SK-N-SH treated with all-trans-retinoic acid at 6 μM for 48 hours (cell line): ENCODE measurements around the gene KAT2B.

Source experiments
- ATAC-seq: fragments of 200-7000 bp; cut with Tn5 transposase; 3 replicates; pipeline ENCODE4 v1.9.1; 2020; ENCODE audit warnings: mild to moderate bottlenecking, moderate library complexity
- ARNTL ChIP-seq: fragments of 450-650 bp; formaldehyde crosslinking; IDR thresholded peaks from 2 replicates; pipeline ENCODE4 v1.5.0; 2020; ENCODE audit warnings: low read depth, mild to moderate bottlenecking, moderate library complexity, borderline replicate concordance
- BACH2 ChIP-seq: fragments of 250-450 bp; sonication (Bioruptor Pico); IDR thresholded peaks from 2 replicates; pipeline ENCODE4 v1.9.0; 2021; ENCODE audit warnings: mild to moderate bottlenecking, borderline replicate concordance
- CSDC2 ChIP-seq: fragments of 250-450 bp; sonication (Bioruptor Pico); IDR thresholded peaks from 2 replicates; pipeline ENCODE4 v1.5.0; 2020; ENCODE audit warnings: mild to moderate bottlenecking, moderate library complexity
- ESRRG ChIP-seq: fragments of 250-450 bp; sonication (Bioruptor Pico); IDR thresholded peaks from 2 replicates; pipeline ENCODE4 v1.6.1; 2021; ENCODE audit warnings: mild to moderate bottlenecking
- GLIS3 ChIP-seq: fragments of 250-450 bp; sonication (Bioruptor Pico); IDR thresholded peaks from 2 replicates; pipeline ENCODE4 v1.5.0; 2020; ENCODE audit warnings: mild to moderate bottlenecking, moderate library complexity
- ISL1 ChIP-seq: fragments of 250-450 bp; sonication (Bioruptor Pico); IDR thresholded peaks from 2 replicates; pipeline ENCODE4 v2.1.2; 2022; ENCODE audit warnings: mild to moderate bottlenecking, moderate library complexity
- OSR1 ChIP-seq: fragments of 250-450 bp; sonication (Bioruptor Pico); IDR thresholded peaks from 2 replicates; pipeline ENCODE4 v1.8.0; 2022; ENCODE audit warnings: moderate library complexity, mild to moderate bottlenecking, inconsistent platforms
- PPARA ChIP-seq: fragments of 250-450 bp; sonication (Bioruptor Pico); IDR thresholded peaks from 2 replicates; pipeline ENCODE4 v1.5.0; 2020; ENCODE audit warnings: mild to moderate bottlenecking, borderline replicate concordance
- SNAI2 ChIP-seq: fragments of 250-450 bp; sonication (Bioruptor Pico); IDR thresholded peaks from 2 replicates; pipeline ENCODE4 v1.5.0; 2020; ENCODE audit warnings: mild to moderate bottlenecking, moderate library complexity
- TCF4 ChIP-seq: fragments of 250-450 bp; sonication (Bioruptor Pico); IDR thresholded peaks from 2 replicates; pipeline ENCODE4 v1.8.0; 2021; ENCODE audit warnings: mild to moderate bottlenecking, moderate library complexity, borderline replicate concordance
- ZC3H10 ChIP-seq: fragments of 250-450 bp; sonication (Bioruptor Pico); IDR thresholded peaks from 2 replicates; pipeline ENCODE4 v1.5.1; 2021; ENCODE audit warnings: mild to moderate bottlenecking, moderate library complexity
- ZFP30 ChIP-seq: fragments of 450-650 bp; formaldehyde crosslinking; IDR thresholded peaks from 2 replicates; pipeline ENCODE4 v1.5.0; 2022; ENCODE audit warnings: mild to moderate bottlenecking, moderate library complexity
- ZNF565 ChIP-seq: fragments of 450-650 bp; formaldehyde crosslinking; conservative IDR thresholded peaks from 2 replicates; pipeline ENCODE4 v1.5.0; 2020; ENCODE audit warnings: low read depth, mild to moderate bottlenecking, moderate library complexity
- ZNF70 ChIP-seq: fragments of 450-650 bp; formaldehyde crosslinking; IDR thresholded peaks from 2 replicates; pipeline ENCODE4 v1.5.0; 2020; ENCODE audit warnings: mild to moderate bottlenecking, moderate library complexity
- ZNF8 ChIP-seq: fragments of 450-650 bp; formaldehyde crosslinking; IDR thresholded peaks from 2 replicates; pipeline ENCODE4 v1.5.0; 2020; ENCODE audit warnings: mild to moderate bottlenecking, moderate library complexity
- TF ChIP-seq, protein P1 (sequence below): fragments of 250-450 bp; sonication (Bioruptor Pico); IDR thresholded peaks from 2 replicates; pipeline ENCODE4 v1.8.0; 2020; ENCODE audit warnings: mild to moderate bottlenecking, moderate library complexity, borderline replicate concordance
- TF ChIP-seq, protein P2 (sequence below): fragments of 250-450 bp; sonication (Bioruptor Pico); IDR thresholded peaks from 2 replicates; pipeline ENCODE4 v1.5.0; 2020; ENCODE audit warnings: mild to moderate bottlenecking, moderate library complexity
- TF ChIP-seq, protein P3 (sequence below): fragments of 250-450 bp; sonication (Bioruptor Pico); IDR thresholded peaks from 2 replicates; pipeline ENCODE4 v1.5.1; 2020; ENCODE audit warnings: low read depth, mild to moderate bottlenecking, moderate library complexity
- TF ChIP-seq, protein P4 (sequence below): fragments of 250-450 bp; sonication (Bioruptor Pico); IDR thresholded peaks from 2 replicates; pipeline ENCODE4 v1.5.1; 2021; ENCODE audit warnings: mild to moderate bottlenecking, moderate library complexity

Gene KAT2B

DNA sequence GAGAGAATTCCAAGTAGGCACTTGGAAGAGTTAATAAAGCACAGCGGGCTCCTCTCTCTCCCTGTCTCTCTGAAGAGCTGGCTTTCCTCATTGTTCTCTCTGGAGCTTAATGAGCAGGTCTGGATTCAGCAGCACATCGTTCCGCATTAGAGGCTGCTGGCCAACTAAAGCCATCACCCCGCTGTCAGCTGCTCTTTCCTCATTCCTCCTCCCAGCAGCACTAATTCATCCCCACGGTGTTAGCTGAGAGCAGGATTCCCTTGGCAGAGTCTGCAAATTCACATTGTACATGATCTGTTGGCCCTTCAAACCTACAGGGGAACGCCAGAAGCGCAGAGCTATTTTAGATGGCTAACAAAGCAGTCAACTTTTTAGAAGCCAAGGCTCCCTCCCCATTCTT lies 101.6 kb downstream of the KAT2B start:
- TF ChIP-seq, protein P1, sequence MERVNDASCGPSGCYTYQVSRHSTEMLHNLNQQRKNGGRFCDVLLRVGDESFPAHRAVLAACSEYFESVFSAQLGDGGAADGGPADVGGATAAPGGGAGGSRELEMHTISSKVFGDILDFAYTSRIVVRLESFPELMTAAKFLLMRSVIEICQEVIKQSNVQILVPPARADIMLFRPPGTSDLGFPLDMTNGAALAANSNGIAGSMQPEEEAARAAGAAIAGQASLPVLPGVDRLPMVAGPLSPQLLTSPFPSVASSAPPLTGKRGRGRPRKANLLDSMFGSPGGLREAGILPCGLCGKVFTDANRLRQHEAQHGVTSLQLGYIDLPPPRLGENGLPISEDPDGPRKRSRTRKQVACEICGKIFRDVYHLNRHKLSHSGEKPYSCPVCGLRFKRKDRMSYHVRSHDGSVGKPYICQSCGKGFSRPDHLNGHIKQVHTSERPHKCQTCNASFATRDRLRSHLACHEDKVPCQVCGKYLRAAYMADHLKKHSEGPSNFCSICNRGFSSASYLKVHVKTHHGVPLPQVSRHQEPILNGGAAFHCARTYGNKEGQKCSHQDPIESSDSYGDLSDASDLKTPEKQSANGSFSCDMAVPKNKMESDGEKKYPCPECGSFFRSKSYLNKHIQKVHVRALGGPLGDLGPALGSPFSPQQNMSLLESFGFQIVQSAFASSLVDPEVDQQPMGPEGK (CRISPR knock-in tag) = no peak
- TF ChIP-seq ISL1 = 0 out of 2 replicates have a peak, but pooled peaks have one; percentile 40
- TF ChIP-seq ESRRG (CRISPR knock-in tag) = no peak
- peak; percentile 37; the same call in 1 of the 2 replicates for TF ChIP-seq TCF4 (CRISPR knock-in tag)
- TF ChIP-seq, protein P2, sequence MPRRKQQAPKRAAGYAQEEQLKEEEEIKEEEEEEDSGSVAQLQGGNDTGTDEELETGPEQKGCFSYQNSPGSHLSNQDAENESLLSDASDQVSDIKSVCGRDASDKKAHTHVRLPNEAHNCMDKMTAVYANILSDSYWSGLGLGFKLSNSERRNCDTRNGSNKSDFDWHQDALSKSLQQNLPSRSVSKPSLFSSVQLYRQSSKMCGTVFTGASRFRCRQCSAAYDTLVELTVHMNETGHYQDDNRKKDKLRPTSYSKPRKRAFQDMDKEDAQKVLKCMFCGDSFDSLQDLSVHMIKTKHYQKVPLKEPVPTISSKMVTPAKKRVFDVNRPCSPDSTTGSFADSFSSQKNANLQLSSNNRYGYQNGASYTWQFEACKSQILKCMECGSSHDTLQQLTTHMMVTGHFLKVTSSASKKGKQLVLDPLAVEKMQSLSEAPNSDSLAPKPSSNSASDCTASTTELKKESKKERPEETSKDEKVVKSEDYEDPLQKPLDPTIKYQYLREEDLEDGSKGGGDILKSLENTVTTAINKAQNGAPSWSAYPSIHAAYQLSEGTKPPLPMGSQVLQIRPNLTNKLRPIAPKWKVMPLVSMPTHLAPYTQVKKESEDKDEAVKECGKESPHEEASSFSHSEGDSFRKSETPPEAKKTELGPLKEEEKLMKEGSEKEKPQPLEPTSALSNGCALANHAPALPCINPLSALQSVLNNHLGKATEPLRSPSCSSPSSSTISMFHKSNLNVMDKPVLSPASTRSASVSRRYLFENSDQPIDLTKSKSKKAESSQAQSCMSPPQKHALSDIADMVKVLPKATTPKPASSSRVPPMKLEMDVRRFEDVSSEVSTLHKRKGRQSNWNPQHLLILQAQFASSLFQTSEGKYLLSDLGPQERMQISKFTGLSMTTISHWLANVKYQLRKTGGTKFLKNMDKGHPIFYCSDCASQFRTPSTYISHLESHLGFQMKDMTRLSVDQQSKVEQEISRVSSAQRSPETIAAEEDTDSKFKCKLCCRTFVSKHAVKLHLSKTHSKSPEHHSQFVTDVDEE = 0 out of 2 replicates have a peak, but pooled peaks have one; percentile 18
- ATAC-seq = peak; percentile 68

DNA sequence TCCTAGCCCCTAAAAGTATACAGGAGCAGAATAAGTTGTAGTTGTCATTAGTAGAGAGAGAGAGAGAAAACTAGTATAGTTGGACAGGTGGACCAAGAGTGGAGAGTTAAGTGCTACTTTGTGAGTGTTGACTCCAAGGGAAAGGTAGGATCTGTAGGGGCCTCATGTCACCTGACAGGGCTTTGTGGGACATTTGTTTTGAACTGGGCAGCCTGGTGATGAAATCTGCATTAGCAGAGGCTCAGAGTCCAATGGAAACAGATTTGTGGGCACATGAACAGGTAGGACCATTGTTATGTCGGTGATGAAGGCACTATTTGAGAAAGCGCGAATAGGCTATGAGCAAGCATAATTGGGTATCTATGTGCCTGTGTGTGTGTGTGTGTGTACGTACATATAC lies 102.3 kb downstream of the KAT2B start:
- TF ChIP-seq, protein P2 = no peak
- TF ChIP-seq SNAI2 (CRISPR knock-in tag) (no peak), ZFP30 (CRISPR knock-in tag) (no peak), ZC3H10 (CRISPR knock-in tag) (no peak), ISL1 (no peak), PPARA (no peak), BACH2 (CRISPR knock-in tag) (no peak), ZNF565 (no peak), ESRRG (CRISPR knock-in tag) (no peak), ZNF8 (CRISPR knock-in tag) (no peak), ZNF70 (CRISPR knock-in tag) (no peak), ARNTL (CRISPR knock-in tag) (no peak), GLIS3 (CRISPR knock-in tag) (no peak)
- TF ChIP-seq, protein P3, sequence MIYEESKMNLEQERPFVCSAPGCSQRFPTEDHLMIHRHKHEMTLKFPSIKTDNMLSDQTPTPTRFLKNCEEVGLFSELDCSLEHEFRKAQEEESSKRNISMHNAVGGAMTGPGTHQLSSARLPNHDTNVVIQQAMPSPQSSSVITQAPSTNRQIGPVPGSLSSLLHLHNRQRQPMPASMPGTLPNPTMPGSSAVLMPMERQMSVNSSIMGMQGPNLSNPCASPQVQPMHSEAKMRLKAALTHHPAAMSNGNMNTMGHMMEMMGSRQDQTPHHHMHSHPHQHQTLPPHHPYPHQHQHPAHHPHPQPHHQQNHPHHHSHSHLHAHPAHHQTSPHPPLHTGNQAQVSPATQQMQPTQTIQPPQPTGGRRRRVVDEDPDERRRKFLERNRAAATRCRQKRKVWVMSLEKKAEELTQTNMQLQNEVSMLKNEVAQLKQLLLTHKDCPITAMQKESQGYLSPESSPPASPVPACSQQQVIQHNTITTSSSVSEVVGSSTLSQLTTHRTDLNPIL (CRISPR knock-in tag) = no peak
- TF ChIP-seq, protein P4, sequence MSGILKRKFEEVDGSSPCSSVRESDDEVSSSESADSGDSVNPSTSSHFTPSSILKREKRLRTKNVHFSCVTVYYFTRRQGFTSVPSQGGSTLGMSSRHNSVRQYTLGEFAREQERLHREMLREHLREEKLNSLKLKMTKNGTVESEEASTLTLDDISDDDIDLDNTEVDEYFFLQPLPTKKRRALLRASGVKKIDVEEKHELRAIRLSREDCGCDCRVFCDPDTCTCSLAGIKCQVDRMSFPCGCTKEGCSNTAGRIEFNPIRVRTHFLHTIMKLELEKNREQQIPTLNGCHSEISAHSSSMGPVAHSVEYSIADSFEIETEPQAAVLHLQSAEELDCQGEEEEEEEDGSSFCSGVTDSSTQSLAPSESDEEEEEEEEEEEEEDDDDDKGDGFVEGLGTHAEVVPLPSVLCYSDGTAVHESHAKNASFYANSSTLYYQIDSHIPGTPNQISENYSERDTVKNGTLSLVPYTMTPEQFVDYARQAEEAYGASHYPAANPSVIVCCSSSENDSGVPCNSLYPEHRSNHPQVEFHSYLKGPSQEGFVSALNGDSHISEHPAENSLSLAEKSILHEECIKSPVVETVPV (CRISPR knock-in tag) = no peak
- no peak for ATAC-seq

DNA sequence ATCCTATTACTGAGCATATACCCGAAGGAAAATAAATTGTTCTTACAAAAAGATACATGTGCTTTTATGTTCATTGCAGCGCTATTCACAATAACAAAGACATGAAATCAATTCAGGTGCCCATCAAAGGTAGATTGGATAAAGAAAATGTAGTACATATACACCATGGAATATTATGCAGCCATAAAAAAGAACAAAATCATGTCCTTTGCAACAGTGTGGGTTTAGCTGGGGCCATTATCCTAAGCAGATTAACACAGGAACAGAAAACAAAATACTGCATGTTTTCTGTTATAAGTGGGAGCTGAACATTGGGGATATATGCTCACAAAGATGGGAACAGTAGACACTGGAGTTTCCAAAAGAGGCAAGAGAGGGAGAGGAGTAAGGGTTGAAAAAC lies 103.3 kb downstream of the KAT2B start:
- no peak for ATAC-seq
- TF ChIP-seq PPARA = no peak
- TF ChIP-seq, protein P4 (CRISPR knock-in tag) = no peak
- TF ChIP-seq CSDC2 (CRISPR knock-in tag) = no peak
- TF ChIP-seq, protein P1 (CRISPR knock-in tag) = no peak
- TF ChIP-seq ZFP30 (CRISPR knock-in tag) = no peak
- TF ChIP-seq TCF4 (CRISPR knock-in tag) = no peak
- TF ChIP-seq ESRRG (CRISPR knock-in tag) = no peak
- TF ChIP-seq, protein P2 = no peak
- no peak for TF ChIP-seq ARNTL (CRISPR knock-in tag)
- no peak for TF ChIP-seq OSR1
- no peak for TF ChIP-seq ZC3H10 (CRISPR knock-in tag)
- no peak for TF ChIP-seq ZNF8 (CRISPR knock-in tag)
